Common myeloid progenitor, CD34-positive (primary cell): ENCODE results near the gene GAPVD1.

Experiments used
- CTCF ChIA-PET: fragments of 350-600 bp; sonication (Branson Sonifier 250); formaldehyde crosslinking; loops from one replicate; lab custom pipeline; 2021; ENCODE audit warnings: antibody characterized with exemption; lab: Charles Lee
- POLR2A ChIA-PET: fragments of 350-600 bp; sonication (Branson Sonifier 250); formaldehyde crosslinking; loops from one replicate; lab custom pipeline; 2021; ENCODE audit warnings: antibody characterized with exemption; lab: Charles Lee
- DNase-seq, 3 donors: peaks; one replicate each; pipeline versions ENCODE4 v3.0.0 to v3.0.0-alpha.2; 2013
- H3K27ac ChIP-seq, 2 experiments: 1 replicate in 1 of 2; 2 replicates in 1 of 2; pipeline ENCODE4 v1.7.0; 2013; ENCODE audit warnings: inconsistent platforms in 2 of 2, low read length in 2 of 2, mild to moderate bottlenecking in 2 of 2, low read depth in 1 of 2, moderate library complexity in 1 of 2; ENCODE audit not compliant: severe bottlenecking in 2 of 2, insufficient read depth in 1 of 2, poor library complexity in 1 of 2
- H3K27me3 ChIP-seq, 5 experiments: replicated peaks in 2 of 5; 1 replicate in 3 of 5; 2 replicates in 2 of 5; pipeline versions ENCODE4 v1.6.1 to v1.7.0; 2013; ENCODE audit warnings: low read length in 4 of 5, mild to moderate bottlenecking in 2 of 5, moderate library complexity in 2 of 5, inconsistent platforms in 1 of 5; ENCODE audit not compliant: insufficient read depth in 5 of 5, control insufficient read depth in 4 of 5
- H3K36me3 ChIP-seq, 4 experiments: 1 replicate in 2 of 4; 2 replicates in 2 of 4; pipeline versions ENCODE4 v1.6.1 to v1.7.0; 2013; ENCODE audit warnings: low read length in 3 of 4, control low read depth in 1 of 4, mild to moderate bottlenecking in 1 of 4; ENCODE audit not compliant: control insufficient read depth in 4 of 4, insufficient read depth in 4 of 4
- H3K4me1 ChIP-seq, 4 experiments: 1 replicate in 3 of 4; 2 replicates in 1 of 4; pipeline versions ENCODE4 v1.6.1 to v1.7.1; 2013; ENCODE audit warnings: low read length in 3 of 4, mild to moderate bottlenecking in 3 of 4, control low read depth in 1 of 4, inconsistent platforms in 1 of 4, moderate library complexity in 1 of 4; ENCODE audit not compliant: control insufficient read depth in 4 of 4, insufficient read depth in 4 of 4; ENCODE audit errors: control extremely low read depth in 1 of 4
- H3K4me3 ChIP-seq, 7 experiments: 1 replicate in 4 of 7; 2 replicates in 3 of 7; pipeline versions ENCODE4 v1.5.1 to v1.7.0; 2013; ENCODE audit warnings: mild to moderate bottlenecking in 7 of 7, low read length in 6 of 7, moderate library complexity in 6 of 7, inconsistent platforms in 2 of 7, low read depth in 2 of 7, control low read depth in 1 of 7; ENCODE audit not compliant: insufficient read depth in 4 of 7, control insufficient read depth in 1 of 7; ENCODE audit errors: extremely low read depth in 1 of 7
- H3K9me3 ChIP-seq, 5 experiments: 1 replicate in 4 of 5; 2 replicates in 1 of 5; pipeline versions ENCODE4 v1.6.1 to v1.7.1; 2013; ENCODE audit warnings: low read length in 4 of 5, mild to moderate bottlenecking in 2 of 5, inconsistent platforms in 1 of 5, low read depth in 1 of 5, moderate library complexity in 1 of 5; ENCODE audit not compliant: control insufficient read depth in 4 of 5, insufficient read depth in 2 of 5; ENCODE audit errors: control extremely low read depth in 1 of 5
- WGBS: methylation state at CpG from one replicate; pipeline ENCODE4 v1.1.5; 2013; ENCODE audit not compliant: insufficient coverage; 5-methylcytosine and 5-hydroxymethylcytosine counted together

The GAPVD1 gene

DNA sequence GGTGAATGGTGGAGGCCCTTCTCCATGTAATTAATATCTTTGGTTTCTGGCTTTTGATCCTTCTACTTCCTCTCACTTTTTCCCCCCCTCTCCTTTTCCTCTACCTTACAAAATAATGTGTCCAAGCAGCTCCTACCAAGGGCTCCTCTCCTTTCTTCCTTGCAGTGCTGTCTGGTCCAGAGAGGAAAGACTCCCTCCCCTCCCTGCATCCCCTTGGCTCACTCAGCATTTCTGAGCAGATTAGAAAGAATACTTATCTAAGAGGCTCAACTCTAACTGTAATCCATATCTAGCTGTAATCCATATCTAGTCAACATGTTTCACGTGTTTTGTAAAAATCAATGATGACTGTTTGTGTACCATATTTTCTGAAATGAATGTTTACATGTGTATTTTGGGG lies 97.4 kb downstream of the GAPVD1 start:
- H3K27ac ChIP-seq = no peak overlapping the region
- no peaks in the 10 kb centered on the region for H3K4me1 ChIP-seq
- no peaks in the 10 kb centered on the region for H3K9me3 ChIP-seq
- no peaks in the 10 kb centered on the region for H3K27me3 ChIP-seq
- no peak for DNase-seq
- POLR2A ChIA-PET = no interaction called here
- CTCF ChIA-PET = interaction anchor here (0.7 to 3.7 kb wide), 4 partner anchors 8 to 589 kb away, joined by 3 to 21 read pairs (median 4); no protein-coding TSS in a partner anchor
- peaks cover 20 to 76% (median 60%) of the 10 kb centered on the region in 4 experiments for H3K36me3 ChIP-seq
- no peak overlapping the region for H3K4me3 ChIP-seq
- 100% methylated on average over 1 of the region's 1 CpG for WGBS

DNA sequence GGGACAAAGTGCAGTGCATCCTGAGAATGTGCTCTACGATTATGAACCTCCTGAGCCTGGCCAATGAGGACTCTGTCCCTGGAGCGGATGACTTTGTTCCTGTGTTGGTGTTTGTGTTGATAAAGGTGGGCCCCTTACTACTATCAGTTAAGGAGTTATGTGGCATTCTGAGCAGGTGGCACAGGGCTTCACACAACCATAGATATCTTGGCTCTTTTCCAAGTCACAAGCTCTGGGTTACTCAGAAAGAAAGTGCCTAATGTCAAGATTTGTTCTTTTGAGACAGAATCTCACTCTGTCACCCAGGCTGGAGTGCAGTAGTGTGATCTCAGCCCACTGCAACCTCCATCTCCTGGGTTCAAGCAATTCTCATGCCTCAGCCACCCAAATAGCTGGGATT lies 99.0 kb downstream of the GAPVD1 start:
- POLR2A ChIA-PET = no interaction called here
- H3K27ac ChIP-seq = no peak overlapping the region

DNA sequence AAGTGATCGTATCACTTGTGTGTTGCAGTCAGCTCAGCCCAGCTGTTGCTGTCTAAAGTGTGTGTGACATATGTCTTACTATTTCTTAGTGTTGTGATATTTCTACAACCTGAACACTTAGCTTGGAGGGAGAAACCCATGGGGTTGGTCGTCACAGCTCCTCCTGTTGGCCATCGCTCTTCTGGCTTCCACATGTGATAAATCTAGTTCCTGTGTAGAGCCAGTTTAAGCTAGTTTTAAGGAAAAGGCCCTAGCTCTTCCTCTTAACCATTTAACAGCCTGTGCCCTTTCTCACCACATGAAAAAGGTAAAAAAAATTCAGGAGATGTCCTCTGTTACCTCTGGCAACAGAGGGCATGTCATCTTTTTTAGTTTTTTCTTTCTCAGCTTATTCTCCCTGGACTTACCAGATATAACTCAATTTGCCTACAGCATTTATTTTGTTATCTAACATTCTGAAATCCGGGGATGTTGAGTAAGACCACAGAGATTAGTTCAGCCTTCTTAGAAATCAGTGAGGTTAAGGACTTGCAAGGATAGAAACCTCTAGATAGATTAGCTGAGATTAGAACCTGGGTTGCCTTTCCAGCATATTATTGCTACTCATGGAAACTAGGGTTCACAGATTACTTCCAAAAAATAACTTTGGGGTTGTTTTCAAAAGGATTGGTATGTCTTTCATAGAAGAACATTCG lies 100.4 kb downstream of the GAPVD1 start:
- Histone ChIP-seq H3K4me1 (no peaks in the 10 kb centered on the region), H3K4me3 (no peak overlapping the region), H3K27ac (no peak overlapping the region), H3K36me3 (peaks cover 16 to 69% (median 48%) of the 10 kb centered on the region in 4 experiments), H3K9me3 (no peaks in the 10 kb centered on the region), H3K27me3 (no peaks in the 10 kb centered on the region)
- 43% methylated on average over 3 of the region's 5 CpGs for WGBS
- peak; percentile 42 to 76 (median 73) for DNase-seq
- ChIA-PET POLR2A (no interaction called here), CTCF (interaction anchor here (0.5 to 4.1 kb wide), 15 partner anchors 8 to 529 kb away, joined by 3 to 22 read pairs (median 5); partner anchors contain the start of gene HSPA5)

More for the DNA sequence above, 99.0 kb downstream of the GAPVD1 start:
- Histone ChIP-seq H3K27me3 (no peaks in the 10 kb centered on the region), H3K4me1 (no peaks in the 10 kb centered on the region), H3K36me3 (peaks cover 19 to 79% (median 59%) of the 10 kb centered on the region in 4 experiments), H3K9me3 (no peaks in the 10 kb centered on the region), H3K4me3 (no peak overlapping the region)
- 100% methylated on average over 1 of the region's 2 CpGs for WGBS
- DNase-seq = no peak
- CTCF ChIA-PET = interaction anchor here (1.1 to 4.1 kb wide), 4 partner anchors 16 to 109 kb away, joined by 4 to 22 read pairs (median 13); no protein-coding TSS in a partner anchor

DNA sequence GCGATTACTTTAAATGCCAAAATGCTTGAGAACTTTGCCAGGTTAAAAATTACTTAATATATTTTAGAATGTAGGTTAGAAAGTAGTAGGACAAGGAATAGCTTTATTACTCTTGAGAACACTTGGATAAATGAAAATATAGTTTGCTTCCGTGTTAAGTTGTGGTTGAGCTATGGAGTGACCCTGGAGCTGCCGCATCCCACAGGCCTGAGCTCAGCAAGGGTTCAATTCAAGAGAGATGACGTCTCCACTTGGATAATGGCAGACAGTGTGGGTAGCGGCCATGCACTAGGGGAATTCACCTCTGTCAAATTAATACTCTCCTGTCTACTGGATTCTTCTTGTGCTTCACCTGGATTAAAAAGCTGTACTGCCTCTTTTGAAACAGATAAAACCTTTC lies 105.0 kb downstream of the GAPVD1 start:
- H3K4me3 ChIP-seq = no peak overlapping the region
- 100% methylated on average over 4 of the region's 5 CpGs for WGBS
- H3K36me3 ChIP-seq = peaks cover 13 to 47% (median 25%) of the 10 kb centered on the region in 4 experiments
- CTCF ChIA-PET = interaction anchor here (0.9 kb wide), 1 partner anchor 97 kb away, joined by 3 read pairs; no protein-coding TSS in a partner anchor
- no peak overlapping the region for H3K27ac ChIP-seq
- no peaks in the 10 kb centered on the region for H3K27me3 ChIP-seq
- DNase-seq = no peak
- no peaks in the 10 kb centered on the region for H3K4me1 ChIP-seq
- H3K9me3 ChIP-seq = no peaks in the 10 kb centered on the region
- POLR2A ChIA-PET = interaction anchor here (0.6 kb wide), 1 partner anchor 25 kb away, joined by 4 read pairs; no protein-coding TSS in a partner anchor

DNA sequence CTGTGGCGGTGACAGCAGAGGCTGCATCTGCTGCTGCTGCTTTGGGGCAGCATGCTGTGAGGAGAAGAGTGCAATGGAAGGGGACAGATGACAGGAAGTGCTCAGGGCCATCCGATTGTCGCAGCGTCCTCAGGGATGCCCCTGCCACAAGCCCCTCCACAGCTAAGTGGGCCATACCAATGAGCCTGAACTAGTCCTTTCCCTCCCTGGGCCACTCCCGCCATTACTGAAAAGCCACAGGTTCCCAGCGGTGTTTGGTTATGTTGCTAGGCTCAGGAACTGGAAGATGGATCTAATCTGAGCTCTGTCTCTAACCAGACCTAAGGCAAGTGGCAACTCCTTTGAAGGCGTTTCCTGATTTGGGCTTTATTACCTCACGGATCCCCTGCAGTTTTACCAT lies 109.2 kb downstream of the GAPVD1 start:
- 97% methylated on average over 5 of the region's 8 CpGs for WGBS
- peak in 1 of 3 donors; percentile 18 for DNase-seq
- ChIA-PET CTCF (interaction anchor here (0.9 to 3.4 kb wide), 6 partner anchors 8 to 128 kb away, joined by 4 to 15 read pairs (median 4); no protein-coding TSS in a partner anchor), POLR2A (no interaction called here)
- H3K36me3 ChIP-seq = peaks cover 0 to 15% (median 4%) of the 10 kb centered on the region in 4 experiments
- H3K4me1 ChIP-seq = peaks cover 0 to 8% (median 6%) of the 10 kb centered on the region in 4 experiments
- H3K9me3 ChIP-seq = no peaks in the 10 kb centered on the region
- no peak overlapping the region for H3K27ac ChIP-seq
- no peak overlapping the region for H3K4me3 ChIP-seq
- peaks cover 0 to 5% (median 0%) of the 10 kb centered on the region in 5 experiments for H3K27me3 ChIP-seq

DNA sequence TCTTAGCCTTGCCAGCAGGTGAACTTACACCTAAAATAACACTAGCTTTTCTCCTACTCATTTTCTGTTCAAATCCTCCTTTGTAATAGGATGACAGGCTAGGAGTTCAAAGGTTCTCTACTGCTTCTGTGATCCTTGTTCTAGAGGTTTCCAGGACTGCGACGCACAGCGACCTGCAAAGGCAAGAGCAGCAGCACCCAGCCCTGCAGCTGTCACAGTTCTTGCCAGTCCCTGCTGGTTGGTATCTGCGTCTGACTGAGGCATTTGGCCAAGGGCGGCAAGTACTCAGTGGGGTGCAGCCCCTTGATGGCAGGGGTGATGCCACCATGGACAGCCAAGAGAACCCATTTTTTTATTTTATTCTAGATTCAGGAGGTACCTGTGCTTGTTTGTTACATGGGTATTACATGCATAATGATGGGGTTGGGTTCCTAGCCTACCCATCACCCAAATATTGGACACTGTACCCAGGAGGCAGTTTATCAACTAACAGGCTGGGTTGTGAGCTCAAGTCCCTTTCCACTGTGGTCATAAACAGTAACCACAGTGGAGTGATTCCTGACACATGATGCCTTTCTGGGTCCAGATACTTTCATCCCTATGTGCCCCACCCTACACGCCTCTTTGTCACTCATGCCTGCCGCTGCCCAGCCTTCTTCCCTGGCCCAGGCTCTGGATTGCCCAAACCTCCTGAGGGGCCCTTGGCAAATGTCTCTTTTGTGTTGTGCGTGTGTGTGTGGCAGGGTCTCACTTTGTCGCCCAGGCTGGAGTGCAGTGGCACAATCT lies 111.0 kb downstream of the GAPVD1 start:
- peaks cover 0 to 5% (median 0%) of the 10 kb centered on the region in 5 experiments for H3K27me3 ChIP-seq
- H3K4me3 ChIP-seq = no peak overlapping the region
- CTCF ChIA-PET = interaction anchor here (0.6 to 3.4 kb wide), 7 partner anchors 10 to 257 kb away, joined by 3 to 15 read pairs (median 4); no protein-coding TSS in a partner anchor
- H3K9me3 ChIP-seq = no peaks in the 10 kb centered on the region
- no peak overlapping the region for H3K27ac ChIP-seq
- WGBS = 87% methylated on average over 9 of the region's 9 CpGs
- POLR2A ChIA-PET = interaction anchor here (0.6 kb wide), 1 partner anchor 107 kb away, joined by 5 read pairs; no protein-coding TSS in a partner anchor
- no peak for DNase-seq
- peaks cover 0 to 6% (median 1%) of the 10 kb centered on the region in 4 experiments for H3K36me3 ChIP-seq
- H3K4me1 ChIP-seq = peaks cover 0 to 8% (median 6%) of the 10 kb centered on the region in 4 experiments
